ENCODE results near the gene UHRF1.

DNA sequence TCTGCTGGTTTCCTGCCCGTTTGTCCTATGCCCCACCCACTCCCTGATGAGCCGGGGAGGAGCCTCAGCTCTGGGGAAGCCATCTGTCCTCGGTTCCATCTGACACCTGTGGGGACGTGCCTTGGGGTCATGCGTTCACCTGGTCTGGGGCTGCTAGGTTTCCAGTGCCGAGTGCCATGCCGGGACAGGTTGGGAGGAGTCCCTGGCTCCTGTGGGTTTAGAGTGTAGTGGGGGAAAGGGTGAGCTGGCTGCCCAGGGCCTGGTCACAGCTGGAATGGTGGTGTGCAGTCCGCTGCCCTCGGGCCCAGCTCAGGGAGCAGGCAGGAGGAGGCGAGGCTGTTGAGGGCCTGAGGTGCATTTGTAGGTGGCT, 62.1 kb downstream of the UHRF1 start:
- TF ChIP-seq, protein P1, sequence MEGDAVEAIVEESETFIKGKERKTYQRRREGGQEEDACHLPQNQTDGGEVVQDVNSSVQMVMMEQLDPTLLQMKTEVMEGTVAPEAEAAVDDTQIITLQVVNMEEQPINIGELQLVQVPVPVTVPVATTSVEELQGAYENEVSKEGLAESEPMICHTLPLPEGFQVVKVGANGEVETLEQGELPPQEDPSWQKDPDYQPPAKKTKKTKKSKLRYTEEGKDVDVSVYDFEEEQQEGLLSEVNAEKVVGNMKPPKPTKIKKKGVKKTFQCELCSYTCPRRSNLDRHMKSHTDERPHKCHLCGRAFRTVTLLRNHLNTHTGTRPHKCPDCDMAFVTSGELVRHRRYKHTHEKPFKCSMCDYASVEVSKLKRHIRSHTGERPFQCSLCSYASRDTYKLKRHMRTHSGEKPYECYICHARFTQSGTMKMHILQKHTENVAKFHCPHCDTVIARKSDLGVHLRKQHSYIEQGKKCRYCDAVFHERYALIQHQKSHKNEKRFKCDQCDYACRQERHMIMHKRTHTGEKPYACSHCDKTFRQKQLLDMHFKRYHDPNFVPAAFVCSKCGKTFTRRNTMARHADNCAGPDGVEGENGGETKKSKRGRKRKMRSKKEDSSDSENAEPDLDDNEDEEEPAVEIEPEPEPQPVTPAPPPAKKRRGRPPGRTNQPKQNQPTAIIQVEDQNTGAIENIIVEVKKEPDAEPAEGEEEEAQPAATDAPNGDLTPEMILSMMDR (IDR thresholded peaks at IDR 0.05) = no peak
- no peak for TF ChIP-seq TCF7L2 (IDR thresholded peaks at IDR 0.05; ENCODE audit: low read depth, low read length)
- no peak for TF ChIP-seq POLR2AphosphoS5 (IDR thresholded peaks at IDR 0.05; ENCODE audit: low read depth, low read length)
